ENCODE data around the gene DVL1. TPM values are rescaled to one million over a fixed set of nuclear protein-coding genes. Genes with fewer than 3 reads are reported as not detected.

DVL1 gene
- total RNA-seq, 4 donors from 2014 or later: 26.2 to 80.3 (median 39.5) TPM

- TF ChIP-seq CTCF (IDR thresholded peaks at IDR 0.05; ENCODE audit: low read depth): no peak
Measured at GRCh38 chr1:1357871-1358432, 8.7 kb upstream of the DVL1 start.

- TF ChIP-seq CTCF (IDR thresholded peaks at IDR 0.05; ENCODE audit: low read depth): no peak
Measured at GRCh38 chr1:1356796-1357401, 7.7 kb upstream of the DVL1 start.

- TF ChIP-seq CTCF (IDR thresholded peaks at IDR 0.05; ENCODE audit: low read depth): no peak
Measured at GRCh38 chr1:1356166-1356795, 7.1 kb upstream of the DVL1 start.

- TF ChIP-seq CTCF (IDR thresholded peaks at IDR 0.05; ENCODE audit: low read depth): no peak
Measured at GRCh38 chr1:1355416-1355815, 6.2 kb upstream of the DVL1 start.

GRCh38 chr1:1354271-1355247, 5.3 kb upstream of the DVL1 start:
- no peak for TF ChIP-seq CTCF (IDR thresholded peaks at IDR 0.05; ENCODE audit: low read depth)

GRCh38 chr1:1353389-1354151, 4.4 kb upstream of the DVL1 start:
- TF ChIP-seq CTCF (IDR thresholded peaks at IDR 0.05; ENCODE audit: low read depth): no peak
